GM23338 (cell line): ENCODE measurements around the gene TAF11. TPM values are rescaled to one million over a fixed set of nuclear protein-coding genes. Genes with fewer than 3 reads are reported as not detected.
A peak's percentile ranks its signal among the peaks of the same experiment; 100 is the strongest.

Experiments
- ATAC-seq: fragments of 200-7000 bp; cut with Tn5 transposase; 3 replicates; pipeline ENCODE4 v1.9.1; 2020
- DNase-seq: peaks from one replicate; pipeline ENCODE4 v3.0.0-alpha.2; 2015; ENCODE audit warnings: low spot score
- H2AFZ ChIP-seq: fragments of 200-600 bp; sonication (generic); 2 replicates; pipeline ENCODE4 v1.8.0; 2016; ENCODE audit warnings: antibody characterized with exemption, mild to moderate bottlenecking, moderate library complexity
- H3F3A ChIP-seq: fragments of 200-600 bp; sonication (generic); replicated peaks from 2 replicates; pipeline ENCODE4 v1.8.0; 2017; ENCODE audit warnings: antibody characterized with exemption, mixed run types, low read depth
- H3K27ac ChIP-seq: fragments of 200-600 bp; sonication (generic); 2 replicates; pipeline ENCODE4 v1.6.1; 2016; ENCODE audit warnings: low read depth
- H3K27me3 ChIP-seq: fragments of 200-600 bp; sonication (generic); 2 replicates; pipeline ENCODE4 v1.8.0; 2016; ENCODE audit warnings: mild to moderate bottlenecking, mixed run types, moderate library complexity; ENCODE audit not compliant: insufficient read depth
- H3K36me3 ChIP-seq: fragments of 200-600 bp; sonication (generic); 2 replicates; pipeline ENCODE4 v1.8.0; 2016; ENCODE audit warnings: mild to moderate bottlenecking; ENCODE audit not compliant: insufficient read depth
- H3K4me1 ChIP-seq: fragments of 200-600 bp; sonication (generic); 2 replicates; pipeline ENCODE4 v1.8.0; 2016; ENCODE audit warnings: mild to moderate bottlenecking, moderate library complexity; ENCODE audit not compliant: insufficient read depth
- H3K4me2 ChIP-seq: fragments of 200-600 bp; sonication (generic); 2 replicates; pipeline ENCODE4 v1.7.1; 2017; ENCODE audit warnings: mixed run types
- H3K4me3 ChIP-seq: fragments of 200-600 bp; sonication (generic); 2 replicates; pipeline ENCODE4 v1.6.1; 2016; ENCODE audit warnings: mixed run types
- H3K79me2 ChIP-seq: fragments of 200-600 bp; sonication (generic); replicated peaks from 2 replicates; pipeline ENCODE4 v1.8.0; 2017; ENCODE audit warnings: mild to moderate bottlenecking; ENCODE audit not compliant: insufficient read depth
- H3K9me2 ChIP-seq: fragments of 200-600 bp; sonication (generic); 2 replicates; pipeline ENCODE4 v1.8.0; 2017; ENCODE audit not compliant: insufficient read depth
- H4K20me1 ChIP-seq: fragments of 200-600 bp; sonication (generic); replicated peaks from 2 replicates; pipeline ENCODE4 v1.8.0; 2017; ENCODE audit warnings: mild to moderate bottlenecking; ENCODE audit not compliant: insufficient read depth
- H3K27ac Mint-ChIP-seq: 2 replicates; pipeline ENCODE4 v1.8.0; 2020; ENCODE audit warnings: inconsistent platforms, mild to moderate bottlenecking, moderate library complexity, mixed read lengths
- H3K27me3 Mint-ChIP-seq: 3 replicates; pipeline ENCODE4 v1.8.0; 2022; ENCODE audit warnings: low read depth, mild to moderate bottlenecking, moderate library complexity, mixed read lengths, inconsistent platforms; ENCODE audit not compliant: insufficient read depth, poor library complexity
- H3K36me3 Mint-ChIP-seq: 3 replicates; pipeline ENCODE4 v1.8.0; 2021; ENCODE audit warnings: low read depth, mild to moderate bottlenecking, inconsistent platforms, moderate library complexity, mixed read lengths
- H3K4me1 Mint-ChIP-seq: 3 replicates; pipeline ENCODE4 v1.8.0; 2020; ENCODE audit warnings: mild to moderate bottlenecking, inconsistent platforms, mixed read lengths
- H3K4me3 Mint-ChIP-seq: 3 replicates; pipeline ENCODE4 v1.8.0; 2021; ENCODE audit warnings: moderate library complexity, mild to moderate bottlenecking, inconsistent platforms, mixed read lengths
- H3K9me3 Mint-ChIP-seq: 3 replicates; pipeline ENCODE4 v1.8.0; 2020; ENCODE audit warnings: moderate library complexity, mild to moderate bottlenecking, inconsistent platforms, mixed read lengths
- ETS1 ChIP-seq: IDR thresholded peaks from 2 replicates; pipeline ENCODE4 v1.6.1; 2016; ENCODE audit warnings: antibody characterized with exemption
- EZH2 ChIP-seq: fragments of 200-600 bp; sonication (generic); IDR thresholded peaks from one replicate; pipeline ENCODE4 v1.8.0; 2017; ENCODE audit warnings: antibody characterized with exemption, mild to moderate bottlenecking, low read depth; ENCODE audit not compliant: unreplicated experiment
- EZH2phosphoT487 ChIP-seq: fragments of 200-600 bp; sonication (generic); IDR thresholded peaks from one replicate; pipeline ENCODE4 v1.8.1; 2018; ENCODE audit warnings: antibody characterized with exemption; ENCODE audit not compliant: unreplicated experiment
- JUNB ChIP-seq: IDR thresholded peaks from one replicate; pipeline ENCODE4 v1.6.1; 2016; ENCODE audit warnings: antibody characterized with exemption; ENCODE audit not compliant: unreplicated experiment
- POLR2AphosphoS5 ChIP-seq: IDR thresholded peaks from 2 replicates; pipeline ENCODE4 v1.6.1; 2016; ENCODE audit warnings: antibody characterized with exemption, low read depth
- polyA plus RNA-seq: library from polyadenylated mRNA; unstranded; fragments of >200 nt; fragmentation: Nextera tagmentation; extraction: Ambion mirVana; gene quantifications from 2 replicates; pipeline ENCODE4 v1.2.1, GENCODE V29; 2016
- total RNA-seq: library from RNA; depleted of rRNA; stranded (reverse); fragments of >200 nt; shearing (Covaris generic); gene quantifications from 2 replicates; pipeline ENCODE4 v1.2.3, GENCODE V29; 2014
- TF ChIP-seq, protein P1 (sequence below), 2 experiments: fragments of 200-600 bp in 1 of 2; sonication (generic) in 1 of 2; conservative IDR thresholded peaks; 2 replicates each; pipeline versions ENCODE4 v1.5.1 to v1.6.1; 2016 to 2017; ENCODE audit warnings: antibody characterized with exemption in 2 of 2, low read depth in 2 of 2, mild to moderate bottlenecking in 2 of 2, moderate library complexity in 1 of 2
- TF ChIP-seq, protein P2 (sequence below): fragments of 250-450 bp; sonication (Bioruptor Pico); IDR thresholded peaks from 2 replicates; pipeline ENCODE4 v1.5.0; 2020; ENCODE audit warnings: mild to moderate bottlenecking, moderate library complexity
- TF ChIP-seq, protein P3 (sequence below): IDR thresholded peaks from one replicate; pipeline ENCODE4 v1.6.1; 2018; ENCODE audit warnings: antibody characterized with exemption; ENCODE audit not compliant: unreplicated experiment

TAF11 gene
- total and polyA plus RNA-seq, 2 experiments from 2014 or later, result 51.1 to 65.3 TPM

GRCh38 chr6:34867484-34867883 is 20.4 kb downstream of the TAF11 start:
- Histone ChIP-seq H3K4me2 (no peak overlapping the region), H3K79me2 (no peaks in the 10 kb centered on the region), H3F3A (no peaks in the 10 kb centered on the region), H3K4me1 (no peaks in the 10 kb centered on the region), H3K4me3 (no peak overlapping the region), H2AFZ (no peak overlapping the region), H3K36me3 (peaks cover 20% of the 10 kb centered on the region; the same call in 1 of the 2 replicates), H3K27me3 (no peaks in the 10 kb centered on the region), H4K20me1 (peaks cover 4% of the 10 kb centered on the region), H3K27ac (no peak overlapping the region), H3K9me2 (no peaks in the 10 kb centered on the region)
- no peak overlapping the region for H3K27ac Mint-ChIP-seq
- peaks cover 3% of the 10 kb centered on the region for H3K27me3 Mint-ChIP-seq
- peaks cover 59% of the 10 kb centered on the region for H3K36me3 Mint-ChIP-seq
- no peaks in the 10 kb centered on the region for H3K4me1 Mint-ChIP-seq
- no peaks in the 10 kb centered on the region for H3K9me3 Mint-ChIP-seq
- DNase-seq (peak; percentile 28), ATAC-seq (no peak)
- TF ChIP-seq, protein P1, sequence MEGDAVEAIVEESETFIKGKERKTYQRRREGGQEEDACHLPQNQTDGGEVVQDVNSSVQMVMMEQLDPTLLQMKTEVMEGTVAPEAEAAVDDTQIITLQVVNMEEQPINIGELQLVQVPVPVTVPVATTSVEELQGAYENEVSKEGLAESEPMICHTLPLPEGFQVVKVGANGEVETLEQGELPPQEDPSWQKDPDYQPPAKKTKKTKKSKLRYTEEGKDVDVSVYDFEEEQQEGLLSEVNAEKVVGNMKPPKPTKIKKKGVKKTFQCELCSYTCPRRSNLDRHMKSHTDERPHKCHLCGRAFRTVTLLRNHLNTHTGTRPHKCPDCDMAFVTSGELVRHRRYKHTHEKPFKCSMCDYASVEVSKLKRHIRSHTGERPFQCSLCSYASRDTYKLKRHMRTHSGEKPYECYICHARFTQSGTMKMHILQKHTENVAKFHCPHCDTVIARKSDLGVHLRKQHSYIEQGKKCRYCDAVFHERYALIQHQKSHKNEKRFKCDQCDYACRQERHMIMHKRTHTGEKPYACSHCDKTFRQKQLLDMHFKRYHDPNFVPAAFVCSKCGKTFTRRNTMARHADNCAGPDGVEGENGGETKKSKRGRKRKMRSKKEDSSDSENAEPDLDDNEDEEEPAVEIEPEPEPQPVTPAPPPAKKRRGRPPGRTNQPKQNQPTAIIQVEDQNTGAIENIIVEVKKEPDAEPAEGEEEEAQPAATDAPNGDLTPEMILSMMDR (conservative IDR thresholded peaks at IDR 0.05; ENCODE audit: low read depth in 2 of 2), result peak in 1 of 2 experiments; percentile 29; a peak in 3 of 4 replicates
- TF ChIP-seq JUNB, result no peak
- no peak overlapping the region for H3K4me3 Mint-ChIP-seq

GRCh38 chr6:34866509-34866908 is 21.3 kb downstream of the TAF11 start:
- peaks cover 50% of the 10 kb centered on the region for H3K36me3 Mint-ChIP-seq
- Histone ChIP-seq H3K79me2 (no peaks in the 10 kb centered on the region), H3K9me2 (no peaks in the 10 kb centered on the region), H3F3A (no peaks in the 10 kb centered on the region), H4K20me1 (peaks cover 6% of the 10 kb centered on the region), H3K27me3 (no peaks in the 10 kb centered on the region), H3K27ac (no peak overlapping the region), H3K36me3 (peaks cover 15% of the 10 kb centered on the region; the same call in 1 of the 2 replicates), H3K4me2 (no peak overlapping the region), H2AFZ (no peak overlapping the region), H3K4me1 (no peaks in the 10 kb centered on the region), H3K4me3 (no peak overlapping the region)
- TF ChIP-seq, protein P2, sequence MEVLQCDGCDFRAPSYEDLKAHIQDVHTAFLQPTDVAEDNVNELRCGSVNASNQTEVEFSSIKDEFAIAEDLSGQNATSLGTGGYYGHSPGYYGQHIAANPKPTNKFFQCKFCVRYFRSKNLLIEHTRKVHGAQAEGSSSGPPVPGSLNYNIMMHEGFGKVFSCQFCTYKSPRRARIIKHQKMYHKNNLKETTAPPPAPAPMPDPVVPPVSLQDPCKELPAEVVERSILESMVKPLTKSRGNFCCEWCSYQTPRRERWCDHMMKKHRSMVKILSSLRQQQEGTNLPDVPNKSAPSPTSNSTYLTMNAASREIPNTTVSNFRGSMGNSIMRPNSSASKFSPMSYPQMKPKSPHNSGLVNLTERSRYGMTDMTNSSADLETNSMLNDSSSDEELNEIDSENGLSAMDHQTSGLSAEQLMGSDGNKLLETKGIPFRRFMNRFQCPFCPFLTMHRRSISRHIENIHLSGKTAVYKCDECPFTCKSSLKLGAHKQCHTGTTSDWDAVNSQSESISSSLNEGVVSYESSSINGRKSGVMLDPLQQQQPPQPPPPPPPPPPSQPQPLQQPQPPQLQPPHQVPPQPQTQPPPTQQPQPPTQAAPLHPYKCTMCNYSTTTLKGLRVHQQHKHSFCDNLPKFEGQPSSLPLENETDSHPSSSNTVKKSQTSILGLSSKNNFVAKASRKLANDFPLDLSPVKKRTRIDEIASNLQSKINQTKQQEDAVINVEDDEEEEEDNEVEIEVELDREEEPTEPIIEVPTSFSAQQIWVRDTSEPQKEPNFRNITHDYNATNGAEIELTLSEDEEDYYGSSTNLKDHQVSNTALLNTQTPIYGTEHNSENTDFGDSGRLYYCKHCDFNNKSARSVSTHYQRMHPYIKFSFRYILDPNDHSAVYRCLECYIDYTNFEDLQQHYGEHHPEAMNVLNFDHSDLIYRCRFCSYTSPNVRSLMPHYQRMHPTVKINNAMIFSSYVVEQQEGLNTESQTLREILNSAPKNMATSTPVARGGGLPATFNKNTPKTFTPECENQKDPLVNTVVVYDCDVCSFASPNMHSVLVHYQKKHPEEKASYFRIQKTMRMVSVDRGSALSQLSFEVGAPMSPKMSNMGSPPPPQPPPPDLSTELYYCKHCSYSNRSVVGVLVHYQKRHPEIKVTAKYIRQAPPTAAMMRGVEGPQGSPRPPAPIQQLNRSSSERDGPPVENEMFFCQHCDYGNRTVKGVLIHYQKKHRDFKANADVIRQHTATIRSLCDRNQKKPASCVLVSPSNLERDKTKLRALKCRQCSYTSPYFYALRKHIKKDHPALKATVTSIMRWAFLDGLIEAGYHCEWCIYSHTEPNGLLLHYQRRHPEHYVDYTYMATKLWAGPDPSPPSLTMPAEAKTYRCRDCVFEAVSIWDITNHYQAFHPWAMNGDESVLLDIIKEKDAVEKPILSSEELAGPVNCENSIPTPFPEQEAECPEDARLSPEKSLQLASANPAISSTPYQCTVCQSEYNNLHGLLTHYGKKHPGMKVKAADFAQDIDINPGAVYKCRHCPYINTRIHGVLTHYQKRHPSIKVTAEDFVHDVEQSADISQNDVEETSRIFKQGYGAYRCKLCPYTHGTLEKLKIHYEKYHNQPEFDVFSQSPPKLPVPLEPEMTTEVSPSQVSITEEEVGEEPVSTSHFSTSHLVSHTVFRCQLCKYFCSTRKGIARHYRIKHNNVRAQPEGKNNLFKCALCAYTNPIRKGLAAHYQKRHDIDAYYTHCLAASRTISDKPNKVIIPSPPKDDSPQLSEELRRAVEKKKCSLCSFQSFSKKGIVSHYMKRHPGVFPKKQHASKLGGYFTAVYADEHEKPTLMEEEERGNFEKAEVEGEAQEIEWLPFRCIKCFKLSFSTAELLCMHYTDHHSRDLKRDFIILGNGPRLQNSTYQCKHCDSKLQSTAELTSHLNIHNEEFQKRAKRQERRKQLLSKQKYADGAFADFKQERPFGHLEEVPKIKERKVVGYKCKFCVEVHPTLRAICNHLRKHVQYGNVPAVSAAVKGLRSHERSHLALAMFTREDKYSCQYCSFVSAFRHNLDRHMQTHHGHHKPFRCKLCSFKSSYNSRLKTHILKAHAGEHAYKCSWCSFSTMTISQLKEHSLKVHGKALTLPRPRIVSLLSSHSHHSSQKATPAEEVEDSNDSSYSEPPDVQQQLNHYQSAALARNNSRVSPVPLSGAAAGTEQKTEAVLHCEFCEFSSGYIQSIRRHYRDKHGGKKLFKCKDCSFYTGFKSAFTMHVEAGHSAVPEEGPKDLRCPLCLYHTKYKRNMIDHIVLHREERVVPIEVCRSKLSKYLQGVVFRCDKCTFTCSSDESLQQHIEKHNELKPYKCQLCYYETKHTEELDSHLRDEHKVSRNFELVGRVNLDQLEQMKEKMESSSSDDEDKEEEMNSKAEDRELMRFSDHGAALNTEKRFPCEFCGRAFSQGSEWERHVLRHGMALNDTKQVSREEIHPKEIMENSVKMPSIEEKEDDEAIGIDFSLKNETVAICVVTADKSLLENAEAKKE, result no peak
- TF ChIP-seq EZH2phosphoT487, result no peak
- TF ChIP-seq ETS1, result no peak
- TF ChIP-seq EZH2, result no peak
- TF ChIP-seq POLR2AphosphoS5, result no peak
- TF ChIP-seq, protein P3, sequence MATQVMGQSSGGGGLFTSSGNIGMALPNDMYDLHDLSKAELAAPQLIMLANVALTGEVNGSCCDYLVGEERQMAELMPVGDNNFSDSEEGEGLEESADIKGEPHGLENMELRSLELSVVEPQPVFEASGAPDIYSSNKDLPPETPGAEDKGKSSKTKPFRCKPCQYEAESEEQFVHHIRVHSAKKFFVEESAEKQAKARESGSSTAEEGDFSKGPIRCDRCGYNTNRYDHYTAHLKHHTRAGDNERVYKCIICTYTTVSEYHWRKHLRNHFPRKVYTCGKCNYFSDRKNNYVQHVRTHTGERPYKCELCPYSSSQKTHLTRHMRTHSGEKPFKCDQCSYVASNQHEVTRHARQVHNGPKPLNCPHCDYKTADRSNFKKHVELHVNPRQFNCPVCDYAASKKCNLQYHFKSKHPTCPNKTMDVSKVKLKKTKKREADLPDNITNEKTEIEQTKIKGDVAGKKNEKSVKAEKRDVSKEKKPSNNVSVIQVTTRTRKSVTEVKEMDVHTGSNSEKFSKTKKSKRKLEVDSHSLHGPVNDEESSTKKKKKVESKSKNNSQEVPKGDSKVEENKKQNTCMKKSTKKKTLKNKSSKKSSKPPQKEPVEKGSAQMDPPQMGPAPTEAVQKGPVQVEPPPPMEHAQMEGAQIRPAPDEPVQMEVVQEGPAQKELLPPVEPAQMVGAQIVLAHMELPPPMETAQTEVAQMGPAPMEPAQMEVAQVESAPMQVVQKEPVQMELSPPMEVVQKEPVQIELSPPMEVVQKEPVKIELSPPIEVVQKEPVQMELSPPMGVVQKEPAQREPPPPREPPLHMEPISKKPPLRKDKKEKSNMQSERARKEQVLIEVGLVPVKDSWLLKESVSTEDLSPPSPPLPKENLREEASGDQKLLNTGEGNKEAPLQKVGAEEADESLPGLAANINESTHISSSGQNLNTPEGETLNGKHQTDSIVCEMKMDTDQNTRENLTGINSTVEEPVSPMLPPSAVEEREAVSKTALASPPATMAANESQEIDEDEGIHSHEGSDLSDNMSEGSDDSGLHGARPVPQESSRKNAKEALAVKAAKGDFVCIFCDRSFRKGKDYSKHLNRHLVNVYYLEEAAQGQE, result no peak
- no peak for TF ChIP-seq JUNB
- DNase-seq (no peak), ATAC-seq (no peak)
- no peak overlapping the region for H3K4me3 Mint-ChIP-seq
- H3K27me3 Mint-ChIP-seq, result peaks cover 2% of the 10 kb centered on the region
- no peak overlapping the region for H3K27ac Mint-ChIP-seq
- no peaks in the 10 kb centered on the region for H3K9me3 Mint-ChIP-seq
- H3K4me1 Mint-ChIP-seq, result no peaks in the 10 kb centered on the region
